Measurements from ENCODE around the gene BAIAP3. TPM values are rescaled to one million over a fixed set of nuclear protein-coding genes. Genes with fewer than 3 reads are reported as not detected.

Gene BAIAP3
- total RNA-seq, 1 donor from 2014 or later = 6.5 TPM

DNA sequence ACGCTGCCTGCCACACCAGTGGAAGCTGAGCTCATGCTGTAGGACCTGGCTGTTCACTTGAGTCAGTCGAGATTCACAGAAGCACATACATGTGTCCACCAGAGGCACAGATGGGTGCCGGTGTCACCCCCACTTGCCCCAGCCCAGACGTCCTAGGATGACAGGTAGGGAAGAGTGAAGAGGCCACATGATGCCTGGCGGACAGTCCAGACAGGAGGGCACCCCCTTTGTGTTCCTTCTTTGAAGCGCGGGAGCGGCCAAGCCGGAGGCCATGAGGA is 15.2 kb upstream of the BAIAP3 start:
- Mint-ChIP-seq H3K4me3 (ENCODE audit: unreplicated experiment) (peak overlapping the region; percentile 51), H3K27me3 (ENCODE audit: unreplicated experiment) (peaks cover 9% of the 10 kb centered on the region), H3K9me3 (ENCODE audit: unreplicated experiment) (no peaks in the 10 kb centered on the region), H3K27ac (ENCODE audit: unreplicated experiment) (peak overlapping the region; percentile 42), H3K36me3 (ENCODE audit: low read depth, unreplicated experiment) (peaks cover 39% of the 10 kb centered on the region), H3K4me1 (ENCODE audit: unreplicated experiment) (no peaks in the 10 kb centered on the region)
- TF ChIP-seq CTCF (IDR thresholded peaks at IDR 0.05; ENCODE audit: unreplicated experiment) = no peak
- no peak for DNase-seq (ENCODE audit: low spot score)

- no peak overlapping the region for H3K27ac Mint-ChIP-seq (ENCODE audit: unreplicated experiment)
- peaks cover 9% of the 10 kb centered on the region for H3K27me3 Mint-ChIP-seq (ENCODE audit: unreplicated experiment)
- no peaks in the 10 kb centered on the region for H3K4me1 Mint-ChIP-seq (ENCODE audit: unreplicated experiment)
- TF ChIP-seq CTCF (IDR thresholded peaks at IDR 0.05; ENCODE audit: unreplicated experiment) = no peak
- DNase-seq (ENCODE audit: low spot score) = no peak
- no peaks in the 10 kb centered on the region for H3K9me3 Mint-ChIP-seq (ENCODE audit: unreplicated experiment)
- peak overlapping the region; percentile 42 for H3K4me3 Mint-ChIP-seq (ENCODE audit: unreplicated experiment)
- H3K36me3 Mint-ChIP-seq (ENCODE audit: low read depth, unreplicated experiment) = peaks cover 39% of the 10 kb centered on the region
Measured at GRCh38 chr16:1319041-1319440, 14.4 kb upstream of the BAIAP3 start.

GRCh38 chr16:1320097-1320496 is 13.3 kb upstream of the BAIAP3 start:
- no peaks in the 10 kb centered on the region for H3K9me3 Mint-ChIP-seq (ENCODE audit: unreplicated experiment)
- H3K36me3 Mint-ChIP-seq (ENCODE audit: low read depth, unreplicated experiment) = peaks cover 39% of the 10 kb centered on the region
- peaks cover 9% of the 10 kb centered on the region for H3K27me3 Mint-ChIP-seq (ENCODE audit: unreplicated experiment)
- H3K4me1 Mint-ChIP-seq (ENCODE audit: unreplicated experiment) = no peaks in the 10 kb centered on the region
- no peak for DNase-seq (ENCODE audit: low spot score)
- TF ChIP-seq CTCF (IDR thresholded peaks at IDR 0.05; ENCODE audit: unreplicated experiment) = no peak
- no peak overlapping the region for H3K4me3 Mint-ChIP-seq (ENCODE audit: unreplicated experiment)
- H3K27ac Mint-ChIP-seq (ENCODE audit: unreplicated experiment) = no peak overlapping the region

- DNase-seq (ENCODE audit: low spot score) = no peak
- Mint-ChIP-seq H3K27ac (ENCODE audit: unreplicated experiment) (no peak overlapping the region), H3K4me3 (ENCODE audit: unreplicated experiment) (no peak overlapping the region), H3K27me3 (ENCODE audit: unreplicated experiment) (peaks cover 9% of the 10 kb centered on the region), H3K4me1 (ENCODE audit: unreplicated experiment) (no peaks in the 10 kb centered on the region), H3K36me3 (ENCODE audit: low read depth, unreplicated experiment) (peaks cover 39% of the 10 kb centered on the region), H3K9me3 (ENCODE audit: unreplicated experiment) (no peaks in the 10 kb centered on the region)
- TF ChIP-seq CTCF (IDR thresholded peaks at IDR 0.05; ENCODE audit: unreplicated experiment) = no peak
Measured at GRCh38 chr16:1320658-1321240, 12.7 kb upstream of the BAIAP3 start.

DNA sequence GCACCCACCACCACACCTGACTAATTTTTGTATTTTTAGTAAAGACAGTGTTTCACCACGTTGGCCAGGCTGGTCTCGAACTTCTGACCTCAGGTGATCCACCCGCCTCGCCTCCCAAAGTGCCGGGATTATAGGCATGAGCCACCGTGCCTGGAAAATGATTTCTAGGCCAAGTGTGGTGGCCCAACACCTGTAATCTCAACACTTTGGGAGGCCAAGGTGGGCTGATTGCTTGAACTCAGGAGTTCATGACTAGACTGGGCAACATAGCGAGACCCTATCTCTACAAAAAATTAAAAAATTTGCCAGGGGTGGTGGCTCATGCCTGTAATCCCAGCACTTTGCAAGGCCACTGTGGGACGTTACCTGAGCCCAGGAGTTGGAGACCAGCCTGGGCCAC is 11.0 kb upstream of the BAIAP3 start:
- Mint-ChIP-seq H3K36me3 (ENCODE audit: low read depth, unreplicated experiment) (peaks cover 30% of the 10 kb centered on the region), H3K27me3 (ENCODE audit: unreplicated experiment) (peaks cover 13% of the 10 kb centered on the region), H3K4me3 (ENCODE audit: unreplicated experiment) (no peak overlapping the region), H3K27ac (ENCODE audit: unreplicated experiment) (no peak overlapping the region), H3K4me1 (ENCODE audit: unreplicated experiment) (no peaks in the 10 kb centered on the region), H3K9me3 (ENCODE audit: unreplicated experiment) (no peaks in the 10 kb centered on the region)
- no peak for DNase-seq (ENCODE audit: low spot score)
- no peak for TF ChIP-seq CTCF (IDR thresholded peaks at IDR 0.05; ENCODE audit: unreplicated experiment)
